ENCODE data around the gene CAPN5.

Gene CAPN5

DNA sequence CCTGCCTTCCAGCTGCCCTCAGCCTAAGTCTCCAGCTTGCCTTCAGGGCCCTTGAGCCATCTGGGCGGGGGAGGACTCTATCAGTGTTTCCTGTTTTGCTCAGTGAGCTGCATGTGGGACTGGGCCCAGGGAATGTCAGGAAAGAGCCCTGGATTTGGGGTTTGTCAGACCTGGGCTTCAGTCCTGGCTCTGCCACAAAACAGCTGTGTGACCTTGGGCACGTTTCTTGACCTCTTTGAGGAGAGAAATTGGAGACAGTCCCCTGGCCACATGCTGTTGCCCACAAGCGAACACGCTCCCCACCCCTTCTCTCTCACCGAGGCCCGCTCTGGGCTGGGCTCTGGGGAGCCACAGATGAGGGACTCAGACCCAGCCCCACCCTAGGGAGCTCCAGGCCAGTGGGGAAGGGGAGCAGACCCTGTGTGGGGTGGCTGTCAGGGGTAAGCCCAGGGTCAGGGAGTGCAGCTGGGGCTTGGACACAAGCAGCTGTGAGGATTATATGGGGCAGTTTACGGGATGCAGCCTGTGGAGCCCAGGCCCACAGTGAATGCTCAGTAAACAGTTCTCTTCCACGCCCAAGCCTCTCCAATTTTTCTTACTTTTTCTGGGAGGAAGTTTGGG, 73.6 kb downstream of the CAPN5 start:
- POLR2A ChIA-PET, result no interaction called here
- DNase-seq (ENCODE audit: extremely low spot score), result no peak
- CTCF ChIA-PET, result interaction anchor here (0.6 to 1.7 kb wide), 3 partner anchors 13 to 332 kb away, joined by 3 to 11 read pairs (median 4); no protein-coding TSS in a partner anchor
- TF ChIP-seq, protein P1, sequence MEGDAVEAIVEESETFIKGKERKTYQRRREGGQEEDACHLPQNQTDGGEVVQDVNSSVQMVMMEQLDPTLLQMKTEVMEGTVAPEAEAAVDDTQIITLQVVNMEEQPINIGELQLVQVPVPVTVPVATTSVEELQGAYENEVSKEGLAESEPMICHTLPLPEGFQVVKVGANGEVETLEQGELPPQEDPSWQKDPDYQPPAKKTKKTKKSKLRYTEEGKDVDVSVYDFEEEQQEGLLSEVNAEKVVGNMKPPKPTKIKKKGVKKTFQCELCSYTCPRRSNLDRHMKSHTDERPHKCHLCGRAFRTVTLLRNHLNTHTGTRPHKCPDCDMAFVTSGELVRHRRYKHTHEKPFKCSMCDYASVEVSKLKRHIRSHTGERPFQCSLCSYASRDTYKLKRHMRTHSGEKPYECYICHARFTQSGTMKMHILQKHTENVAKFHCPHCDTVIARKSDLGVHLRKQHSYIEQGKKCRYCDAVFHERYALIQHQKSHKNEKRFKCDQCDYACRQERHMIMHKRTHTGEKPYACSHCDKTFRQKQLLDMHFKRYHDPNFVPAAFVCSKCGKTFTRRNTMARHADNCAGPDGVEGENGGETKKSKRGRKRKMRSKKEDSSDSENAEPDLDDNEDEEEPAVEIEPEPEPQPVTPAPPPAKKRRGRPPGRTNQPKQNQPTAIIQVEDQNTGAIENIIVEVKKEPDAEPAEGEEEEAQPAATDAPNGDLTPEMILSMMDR (IDR thresholded peaks at IDR 0.05; ENCODE audit: control extremely low read depth, extremely low read depth, low read depth, missing control alignments), result no peak

DNA sequence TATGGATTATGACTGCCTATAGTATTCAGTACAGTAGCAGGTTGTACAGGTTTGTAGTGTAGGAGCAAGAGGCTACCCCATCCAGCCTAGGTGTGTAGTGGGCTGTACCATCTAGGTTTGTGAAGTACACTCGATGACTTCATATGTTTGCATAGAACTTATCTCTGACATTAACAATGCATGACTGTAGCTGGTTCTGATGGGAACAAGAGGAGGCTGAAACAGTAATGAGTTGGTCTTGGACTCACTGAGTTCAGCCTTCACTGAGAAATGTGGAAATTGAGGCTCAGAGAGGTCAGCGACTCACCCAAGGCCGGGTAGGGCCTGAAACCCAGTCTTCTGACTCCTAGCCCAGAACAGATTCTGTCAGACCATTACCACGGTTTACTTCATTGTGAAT, 74.3 kb downstream of the CAPN5 start:
- CTCF ChIA-PET, result no interaction called here
- POLR2A ChIA-PET, result no interaction called here
- no peak for DNase-seq (ENCODE audit: extremely low spot score)
- TF ChIP-seq, protein P1 (IDR thresholded peaks at IDR 0.05; ENCODE audit: control extremely low read depth, extremely low read depth, low read depth, missing control alignments), result no peak

DNA sequence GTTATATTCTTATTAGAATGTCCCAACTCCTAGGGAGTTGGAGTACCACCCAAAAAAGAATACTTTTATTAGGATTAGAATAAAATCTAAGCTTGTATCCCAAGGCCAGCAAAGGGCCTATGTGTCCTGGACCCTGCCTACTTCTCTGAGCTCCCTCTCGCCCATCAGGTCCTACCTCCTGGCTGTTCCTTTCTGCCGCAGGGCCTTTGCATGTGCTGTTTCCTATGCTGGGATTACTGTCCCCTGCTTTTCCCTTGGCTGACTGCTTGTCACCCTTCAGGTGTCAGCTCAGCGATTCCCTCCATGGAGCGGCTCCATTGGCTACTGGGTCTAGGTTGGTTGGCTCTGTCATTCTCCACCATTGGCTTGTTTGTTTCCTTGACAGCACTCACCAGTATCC, 74.7 kb downstream of the CAPN5 start:
- TF ChIP-seq, protein P1 (IDR thresholded peaks at IDR 0.05; ENCODE audit: control extremely low read depth, extremely low read depth, low read depth, missing control alignments), result no peak
- POLR2A ChIA-PET, result no interaction called here
- DNase-seq (ENCODE audit: extremely low spot score), result no peak
- CTCF ChIA-PET, result interaction anchor here (1.3 kb wide), 1 partner anchor 407 kb away, joined by 3 read pairs; no protein-coding TSS in a partner anchor

DNA sequence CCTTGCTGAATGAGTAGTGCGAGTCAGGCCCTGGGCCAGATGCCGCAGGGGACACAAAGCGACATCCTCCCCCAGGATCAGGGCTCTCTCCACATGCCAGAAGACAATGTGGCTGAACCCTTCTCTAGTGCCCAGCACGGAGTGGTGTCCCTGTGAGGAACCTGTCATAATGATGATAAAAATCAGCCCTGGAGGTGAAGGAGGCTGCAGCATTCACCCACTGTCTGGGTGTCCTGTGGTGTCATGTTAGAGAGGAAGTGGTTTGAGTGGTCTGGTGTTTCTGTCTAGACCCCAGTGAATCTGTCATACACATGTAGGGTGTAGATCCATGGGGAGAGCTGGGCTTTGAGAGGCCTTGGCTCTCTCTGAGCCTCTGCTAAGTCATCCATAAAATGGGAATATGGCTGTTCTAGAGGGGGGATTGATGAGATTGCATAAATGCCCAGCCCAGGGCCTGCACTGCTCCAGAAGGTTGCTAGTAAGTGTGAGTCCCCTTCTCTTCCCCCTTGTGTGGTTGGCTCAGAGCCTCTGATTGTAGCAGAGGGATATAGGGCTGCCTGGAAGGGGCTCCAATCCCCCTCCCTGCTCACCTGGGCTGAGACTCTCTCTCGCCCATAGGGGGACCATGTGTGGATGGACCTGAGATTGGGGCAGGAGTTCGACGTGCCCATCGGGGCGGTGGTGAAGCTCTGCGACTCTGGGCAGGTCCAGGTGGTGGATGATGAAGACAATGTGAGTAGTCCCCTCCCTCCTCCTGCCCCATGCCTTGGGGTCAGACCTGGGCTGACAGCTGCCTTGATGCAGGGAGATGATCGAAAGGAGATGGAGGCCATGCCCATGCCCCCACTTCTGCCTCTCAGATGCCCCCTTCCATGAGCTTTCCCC, 75.6 kb downstream of the CAPN5 start:
- ChIA-PET POLR2A (no interaction called here), CTCF (interaction anchor here (1.1 to 1.3 kb wide), 2 partner anchors 15 to 406 kb away, joined by 3 to 6 read pairs; no protein-coding TSS in a partner anchor)
- TF ChIP-seq, protein P1 (IDR thresholded peaks at IDR 0.05; ENCODE audit: control extremely low read depth, extremely low read depth, low read depth, missing control alignments), result no peak

DNA sequence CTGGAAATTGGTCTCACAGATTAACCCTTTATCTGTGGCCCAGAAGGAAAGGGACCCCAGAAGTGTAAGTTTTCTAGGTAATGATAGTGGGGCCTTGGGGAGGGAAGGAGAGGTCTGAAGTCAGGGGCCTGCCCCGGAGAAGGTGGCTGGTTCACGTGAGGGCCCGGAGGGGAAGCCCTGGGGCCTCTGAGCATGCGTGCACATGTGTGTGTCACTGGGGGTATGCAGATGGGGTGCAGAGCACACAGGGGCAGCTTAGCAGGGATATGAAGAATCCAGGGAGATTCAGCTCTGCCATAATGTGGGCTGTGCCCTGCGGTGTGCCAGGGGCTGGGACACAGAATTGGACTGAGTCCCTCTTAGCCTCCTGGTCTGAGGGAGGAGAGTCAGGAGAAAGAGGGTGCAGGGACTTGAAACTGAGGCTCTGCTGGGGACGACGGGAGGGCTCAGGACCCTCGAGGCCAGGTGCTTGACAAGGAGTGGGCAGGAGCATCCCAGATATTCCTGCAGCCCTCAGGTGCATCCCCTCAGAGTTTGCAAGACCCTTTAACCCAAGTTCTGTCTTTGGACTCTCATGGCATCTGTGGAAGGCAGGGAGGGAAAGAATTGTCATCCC, 76.7 kb downstream of the CAPN5 start:
- DNase-seq (ENCODE audit: extremely low spot score), result no peak
- TF ChIP-seq, protein P1 (IDR thresholded peaks at IDR 0.05; ENCODE audit: control extremely low read depth, extremely low read depth, low read depth, missing control alignments), result no peak
- ChIA-PET POLR2A (no interaction called here), CTCF (interaction anchor here (1.1 kb wide), 1 partner anchor 17 kb away, joined by 6 read pairs; no protein-coding TSS in a partner anchor)

More for the DNA sequence above, 75.6 kb downstream of the CAPN5 start:
- no peak for DNase-seq (ENCODE audit: extremely low spot score)

DNA sequence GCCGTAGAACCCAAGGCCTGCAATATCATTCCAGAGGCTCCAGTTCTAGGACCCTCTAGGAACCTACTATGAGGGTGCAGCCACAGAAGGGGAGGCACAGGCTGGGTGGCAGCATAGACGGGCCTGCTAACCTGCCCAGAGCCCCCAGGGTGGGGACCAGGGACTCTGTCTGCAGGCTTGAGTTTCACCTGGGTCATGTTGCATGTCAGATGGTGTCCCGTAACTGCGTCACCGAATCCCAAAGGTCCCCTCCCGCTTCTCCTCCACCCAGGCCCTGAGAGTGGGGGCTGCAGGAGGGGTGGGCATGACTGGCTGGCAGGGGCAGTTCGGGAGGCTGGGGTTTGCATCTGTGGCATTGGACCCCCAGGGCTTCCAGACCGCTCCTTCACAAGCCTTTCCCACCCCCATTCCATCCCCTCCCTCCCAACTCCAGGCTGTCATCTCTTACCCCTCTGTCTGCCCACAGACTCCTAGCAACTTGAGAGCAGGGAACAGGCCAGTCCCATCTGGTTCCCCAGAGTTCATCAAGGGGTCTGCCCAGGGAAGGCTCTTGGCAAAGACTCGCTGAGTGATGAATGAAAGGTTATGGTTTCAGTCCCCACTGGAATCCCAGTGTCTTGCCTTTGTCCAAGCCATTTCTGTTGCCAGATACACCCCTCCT, 77.6 kb downstream of the CAPN5 start:
- ChIA-PET POLR2A (no interaction called here), CTCF (interaction anchor here (4.0 kb wide), 1 partner anchor 17 kb away, joined by 16 read pairs; the partner anchor contains the start of gene MYO7A)
- DNase-seq (ENCODE audit: extremely low spot score), result no peak
- TF ChIP-seq, protein P1 (IDR thresholded peaks at IDR 0.05; ENCODE audit: control extremely low read depth, extremely low read depth, low read depth, missing control alignments), result no peak

Measured in GM10248 (cell line).